ENCODE measurements around the gene PODXL. TPM values are rescaled to one million over a fixed set of nuclear protein-coding genes. Genes with fewer than 3 reads are reported as not detected.

The PODXL gene
- total RNA-seq, 1 donor from 2014 or later = 1.1 TPM

DNA sequence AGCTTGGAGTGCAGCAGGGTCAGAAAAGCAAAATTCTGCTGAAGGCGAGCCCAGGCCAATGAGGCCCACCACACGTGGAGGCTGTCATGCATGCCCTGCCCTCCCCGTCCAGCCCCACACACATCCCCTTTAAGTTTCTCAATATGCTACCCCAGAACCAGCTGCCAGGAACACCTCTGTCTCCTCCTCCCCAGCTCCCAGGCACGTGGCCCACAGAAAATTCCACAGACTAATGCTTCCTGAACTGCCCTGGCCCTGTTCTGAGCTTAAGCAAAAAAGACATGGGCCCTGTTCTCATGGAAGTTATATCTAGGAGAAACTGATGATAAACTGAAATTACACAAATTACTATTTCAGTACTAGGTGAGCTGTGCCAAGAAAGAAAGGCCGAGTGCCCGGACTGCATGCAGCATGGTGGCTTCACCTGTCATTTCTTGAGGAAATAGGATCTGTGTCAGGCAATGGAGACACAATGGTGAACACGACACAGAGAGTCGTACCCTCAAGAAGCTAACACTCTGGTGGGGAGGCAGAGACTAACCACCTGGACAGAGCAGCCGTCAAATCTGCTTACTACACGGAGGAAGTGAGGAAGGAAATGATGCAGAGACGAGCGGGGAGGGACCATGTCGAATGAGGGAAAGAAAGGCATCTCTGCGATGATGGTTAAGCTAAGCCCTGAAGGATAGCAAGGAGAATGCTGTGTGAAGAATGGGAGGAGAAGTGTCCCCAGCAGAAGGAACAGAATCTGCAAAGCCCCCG, 44.5 kb downstream of the PODXL start:
- intact Hi-C loops (cut with micrococcal nuclease) = loop anchor here (5.0 kb wide), 1 partner anchor 550 kb away; no protein-coding TSS in a partner anchor

DNA sequence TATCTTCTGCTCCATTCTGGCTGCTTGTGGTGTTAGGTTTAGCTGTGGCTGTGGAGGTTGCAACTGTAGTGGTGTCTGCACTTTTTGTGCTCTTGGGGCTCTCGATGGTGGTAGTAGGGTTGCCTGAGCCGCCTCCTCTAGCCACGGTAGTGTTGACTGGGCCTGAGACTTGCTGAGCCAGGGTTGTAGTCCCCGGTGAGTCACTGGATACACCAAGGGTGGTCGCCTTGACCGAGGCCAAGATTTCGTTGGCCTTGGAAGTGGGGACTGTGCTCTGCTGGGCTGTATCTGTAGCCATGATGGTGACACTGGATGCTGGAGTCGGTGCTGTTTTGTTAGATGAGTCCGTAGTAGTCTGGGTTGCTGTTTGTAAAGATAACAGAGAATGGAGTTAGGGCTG, 45.4 kb downstream of the PODXL start:
- intact Hi-C loops (cut with micrococcal nuclease) = loop anchor here (5.0 kb wide), 1 partner anchor 549 kb away; no protein-coding TSS in a partner anchor

DNA sequence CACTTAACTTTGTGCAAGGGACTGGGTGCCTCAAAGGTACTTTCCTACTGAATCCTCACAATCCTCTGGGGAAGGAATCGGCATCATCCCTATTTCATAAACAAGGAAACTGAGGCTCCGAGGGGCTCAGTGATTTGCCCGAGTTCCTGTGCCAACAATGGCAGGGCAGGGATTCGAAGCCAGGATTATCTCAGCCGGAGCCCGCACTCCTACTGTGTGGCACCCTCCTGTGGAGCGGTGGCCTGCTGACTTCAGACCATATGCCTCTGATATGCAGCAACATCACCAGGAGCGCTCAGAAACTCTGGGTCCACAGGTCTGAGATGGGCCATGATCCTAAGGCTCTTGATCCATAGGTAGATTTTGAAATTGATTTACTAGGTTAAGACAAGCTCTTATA, 46.6 kb downstream of the PODXL start:
- intact Hi-C loops (cut with micrococcal nuclease) = loop anchor here (5.0 kb wide), 3 partner anchors 547 to 842 kb away; partner anchors contain the start of gene COPG2

DNA sequence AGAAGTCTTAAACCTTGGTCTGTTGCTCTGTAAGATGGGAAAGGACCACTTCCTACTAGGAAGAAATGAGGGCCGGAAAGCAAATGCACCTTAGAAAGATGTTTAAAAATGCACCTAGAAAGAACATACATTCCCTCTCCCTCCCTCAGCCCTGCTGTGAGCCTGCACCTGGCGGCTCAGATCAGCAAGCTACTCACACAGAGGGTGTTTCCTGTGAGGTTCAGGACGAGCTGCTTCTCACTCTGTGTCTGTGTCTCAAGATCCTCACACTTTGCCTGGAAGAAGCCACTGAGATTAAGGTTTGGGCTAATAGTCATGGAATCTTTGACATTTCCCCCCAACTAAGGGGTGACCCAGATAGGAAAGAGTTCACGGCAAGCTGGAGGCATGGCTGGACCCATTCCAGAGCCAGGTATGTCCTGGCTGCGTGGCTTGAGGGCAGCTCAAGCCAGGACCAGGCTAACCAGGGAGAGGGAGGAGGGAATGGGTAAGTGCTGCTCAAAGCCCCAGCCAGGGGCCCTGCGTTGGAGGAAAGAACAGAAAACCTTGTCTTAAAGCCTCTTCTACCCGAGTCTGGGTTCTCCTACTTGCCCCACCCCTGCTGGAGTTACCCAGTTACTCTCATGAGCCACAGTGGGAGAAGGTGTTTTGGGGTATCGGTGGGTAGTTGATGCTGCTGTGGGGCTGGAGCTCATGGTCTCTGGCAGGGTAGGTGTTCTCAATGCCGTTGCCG, 47.5 kb downstream of the PODXL start:
- intact Hi-C loops (cut with micrococcal nuclease) = loop anchor here (1.0 to 5.0 kb wide), 3 partner anchors 145 to 842 kb away; partner anchors contain the start of gene COPG2

DNA sequence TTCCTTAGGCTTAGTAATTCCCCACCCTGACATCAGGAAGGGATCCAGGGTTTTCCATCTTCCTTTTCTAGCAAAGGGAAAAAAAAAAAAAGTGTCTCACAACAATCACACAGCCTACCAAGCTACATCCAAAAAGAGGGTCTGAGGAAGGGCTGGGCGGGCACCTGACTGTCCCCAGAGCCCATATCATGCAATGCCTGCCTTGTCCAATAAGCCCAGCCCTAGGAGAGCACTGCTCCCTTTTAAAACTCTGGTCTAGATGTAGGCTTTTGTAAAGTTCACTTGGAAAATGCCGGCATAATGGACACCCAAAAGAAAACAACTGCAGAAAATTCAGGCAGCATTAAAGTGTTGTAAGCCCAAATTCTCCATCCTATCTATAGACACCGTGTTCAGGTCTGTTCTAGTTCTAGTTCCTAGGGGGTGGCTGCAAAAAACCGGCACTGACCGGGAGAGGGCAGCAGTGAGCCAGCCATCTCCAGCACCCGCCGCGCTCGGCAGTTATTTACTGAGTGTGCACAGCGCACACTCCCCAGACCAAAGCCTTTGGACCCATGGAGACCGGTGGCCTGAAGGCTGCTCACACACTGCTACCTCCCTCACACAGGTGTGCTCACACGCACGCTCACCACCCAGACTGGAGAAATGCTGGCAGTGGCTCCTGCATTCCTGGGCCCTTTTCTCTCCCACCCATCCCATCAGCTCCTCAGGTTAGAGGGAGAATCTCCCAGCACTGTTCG, 48.7 kb downstream of the PODXL start:
- intact Hi-C loops (cut with micrococcal nuclease) = loop anchor here (1.0 to 5.0 kb wide), 3 partner anchors 147 to 840 kb away; partner anchors contain the start of gene COPG2

DNA sequence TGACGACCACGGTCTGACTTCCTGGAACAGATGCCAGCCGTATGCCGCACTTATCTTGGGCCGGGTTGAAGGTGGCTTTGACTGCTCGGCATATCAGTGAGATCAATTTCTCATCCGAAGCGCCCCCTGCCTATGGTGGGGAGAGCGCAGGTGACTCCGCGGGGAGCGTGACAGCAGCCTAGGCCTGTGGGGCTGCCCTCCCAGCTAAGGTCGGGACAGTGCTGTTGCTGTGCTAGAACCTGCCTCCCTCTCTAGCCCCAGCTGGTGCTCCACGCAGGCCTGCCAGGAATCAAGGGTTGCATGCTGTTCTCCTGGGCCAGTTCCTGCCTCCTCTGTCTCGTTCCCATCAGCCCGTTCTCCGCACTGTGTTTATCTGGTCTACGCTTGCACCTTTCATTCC, 49.8 kb downstream of the PODXL start:
- intact Hi-C loops (cut with micrococcal nuclease) = loop anchor here (5.0 kb wide), 2 partner anchors 594 to 839 kb away; partner anchors contain the start of gene COPG2

DNA sequence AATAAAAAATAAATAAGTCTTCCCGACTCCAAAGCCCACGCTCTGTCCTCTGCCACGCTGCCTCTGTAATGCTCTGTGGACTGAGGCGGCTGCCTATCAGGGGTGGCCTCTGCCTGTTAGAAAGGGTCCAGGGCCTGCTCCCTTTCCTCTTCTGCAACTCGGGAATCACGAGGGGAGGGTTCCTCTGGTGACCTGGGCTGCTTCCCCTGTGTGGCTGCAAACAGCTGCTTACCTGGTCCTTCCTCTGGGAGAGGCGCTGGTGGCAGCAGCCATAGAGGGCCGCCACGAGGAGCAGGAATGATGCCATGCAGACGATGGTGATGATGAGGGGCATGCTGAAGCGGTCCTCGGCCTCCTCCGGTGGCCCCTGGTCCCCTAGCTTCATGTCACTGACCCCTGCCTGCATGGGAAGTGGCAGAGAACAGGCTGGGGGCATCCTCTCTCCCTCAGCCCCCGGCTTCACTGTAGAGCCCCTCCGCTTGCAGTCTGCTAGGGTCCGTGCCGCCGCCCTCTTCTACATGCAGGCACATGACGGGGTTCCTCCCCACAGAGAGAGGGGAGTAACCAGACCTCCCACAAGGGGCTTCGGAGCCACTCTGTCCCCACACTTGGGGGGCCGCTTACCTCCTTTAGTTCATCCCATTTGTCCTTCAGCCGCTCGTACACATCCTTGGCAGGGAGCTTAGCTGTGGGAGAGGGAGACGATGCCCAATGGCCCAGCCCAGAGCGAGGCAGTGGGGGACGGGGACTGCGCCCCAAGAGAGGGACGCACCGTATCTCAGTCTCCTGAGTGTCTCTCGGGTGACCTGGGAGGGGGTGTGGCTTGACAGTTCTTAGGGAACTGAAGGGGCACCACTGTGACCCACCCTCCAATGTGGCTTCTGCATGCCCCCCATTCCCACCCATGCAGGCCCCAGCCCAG, 50.5 kb downstream of the PODXL start:
- intact Hi-C loops (cut with micrococcal nuclease) = loop anchor here (5.0 kb wide), 2 partner anchors 594 to 839 kb away; partner anchors contain the start of gene COPG2

DNA sequence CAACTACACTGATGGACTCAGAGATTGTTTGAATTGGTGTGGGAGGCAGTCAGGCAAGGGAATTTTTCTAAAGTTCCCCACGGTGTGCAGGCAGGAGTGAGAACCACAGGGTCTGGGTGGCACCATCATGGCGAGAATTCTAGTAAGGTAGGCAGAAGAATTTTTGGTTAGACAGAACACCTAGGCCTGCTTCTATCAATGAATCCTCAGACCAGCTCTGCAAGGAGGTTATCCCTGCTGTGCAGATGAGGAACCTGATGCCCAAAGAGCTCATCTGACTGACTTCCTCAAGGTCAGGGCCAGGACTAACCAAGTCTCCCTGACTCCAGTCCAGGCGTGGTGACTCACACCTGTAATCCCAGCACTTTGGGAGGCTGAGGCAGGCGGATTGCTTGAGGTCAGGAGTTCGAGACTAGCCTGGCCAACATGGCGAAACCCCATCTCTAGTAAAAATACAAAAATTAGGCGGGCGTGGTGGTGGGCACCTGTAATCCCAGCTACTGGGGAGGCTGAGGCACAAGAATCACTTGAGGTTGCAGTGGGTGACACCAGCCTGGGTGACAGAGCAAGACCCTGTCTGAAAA, 51.3 kb downstream of the PODXL start:
- intact Hi-C loops (cut with micrococcal nuclease) = loop anchor here (5.0 kb wide), 2 partner anchors 593 to 838 kb away; partner anchors contain the start of gene COPG2

DNA sequence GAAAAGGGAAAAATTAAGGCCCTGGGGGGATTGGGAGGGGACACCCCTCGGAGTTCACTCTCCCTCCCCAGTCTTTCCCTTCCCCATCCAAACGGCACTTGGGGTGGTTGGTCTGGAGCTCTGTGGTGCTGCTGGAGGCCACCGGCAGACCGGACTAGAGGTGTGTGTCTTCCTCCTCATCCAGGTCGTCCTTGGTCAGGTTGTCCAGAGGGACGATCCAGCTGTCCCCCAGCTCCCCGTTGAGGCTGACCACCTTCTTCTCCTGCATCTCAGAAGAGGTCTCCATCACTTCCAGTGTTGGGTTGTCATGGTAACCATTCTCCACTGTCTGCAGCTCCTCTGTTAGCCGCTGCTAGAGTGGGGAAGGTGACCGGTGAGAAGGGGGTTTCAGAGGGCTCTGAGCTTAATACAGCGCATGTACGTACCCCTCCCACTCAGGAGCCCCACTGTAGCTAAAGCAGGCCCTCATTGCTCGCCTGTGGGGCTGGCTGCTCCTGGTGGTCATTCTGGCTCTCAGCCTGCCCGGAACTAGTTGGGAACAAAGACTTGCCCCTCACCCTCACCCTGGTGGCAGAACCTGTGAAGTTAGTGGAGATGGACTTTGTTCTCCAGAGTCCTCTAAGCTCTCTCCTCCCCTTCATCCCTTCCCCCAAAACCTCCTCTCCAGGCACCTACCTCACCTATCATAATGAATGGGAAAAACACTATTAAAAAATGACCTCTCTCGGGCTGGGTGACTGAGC, 52.1 kb downstream of the PODXL start:
- intact Hi-C loops (cut with micrococcal nuclease) = loop anchor here (5.0 kb wide), 4 partner anchors 177 to 397 kb away; partner anchors contain the start of gene MKLN1

DNA sequence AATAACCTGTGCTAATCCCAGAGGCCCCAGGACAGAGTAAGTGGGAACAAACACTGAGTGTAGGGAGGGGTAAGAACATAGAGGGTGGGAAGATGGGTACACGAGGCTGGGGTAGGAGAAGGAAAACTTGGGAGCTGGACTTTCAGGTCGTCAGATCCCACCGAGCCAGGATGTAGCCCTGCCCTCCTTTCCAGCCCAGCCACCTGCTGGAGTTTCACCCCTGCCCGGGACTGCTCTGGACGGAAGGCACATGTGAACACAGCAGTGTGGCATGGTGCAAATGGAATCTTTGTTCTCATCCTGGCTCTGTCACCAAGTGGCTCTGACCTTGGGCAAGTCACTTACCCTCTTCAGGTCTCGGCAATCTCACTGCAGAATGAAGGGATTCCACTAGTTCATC, 52.8 kb downstream of the PODXL start:
- intact Hi-C loops (cut with micrococcal nuclease) = loop anchor here (5.0 kb wide), 4 partner anchors 176 to 396 kb away; partner anchors contain the start of gene MKLN1

DNA sequence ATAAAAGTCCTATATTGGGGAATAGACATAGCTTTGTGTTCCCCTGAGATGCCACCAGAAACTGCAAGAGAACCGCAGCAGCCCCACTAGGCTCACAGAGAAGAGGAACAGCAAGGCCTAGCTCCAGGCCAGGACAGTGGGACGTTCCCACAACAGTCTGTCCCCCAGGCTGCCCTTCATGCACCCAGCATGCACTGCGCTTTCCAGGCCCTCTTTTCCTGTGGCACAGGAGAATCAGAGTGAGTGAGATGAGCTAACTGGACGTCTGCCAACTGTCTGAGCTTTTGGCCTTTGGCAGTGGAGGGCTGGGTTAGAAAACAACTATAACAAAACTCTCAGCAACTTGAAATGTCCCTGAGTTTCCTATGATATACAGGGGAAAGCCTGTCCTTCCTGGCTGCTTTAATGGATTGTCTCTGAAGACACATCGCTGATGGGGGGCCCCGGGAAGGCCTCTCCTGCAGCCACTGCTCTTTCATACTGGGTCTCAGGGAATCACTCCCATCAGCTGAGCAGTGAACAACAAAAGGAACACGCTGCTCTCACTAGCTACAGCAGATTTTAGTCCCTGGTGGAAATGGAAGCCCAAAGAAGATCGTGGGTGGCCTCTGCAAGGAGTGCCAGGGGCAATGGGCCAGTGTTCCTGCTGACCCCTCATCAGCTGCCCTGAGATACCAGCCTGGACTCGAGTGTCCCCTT, 53.5 kb downstream of the PODXL start:
- intact Hi-C loops (cut with micrococcal nuclease) = loop anchor here (5.0 kb wide), 4 partner anchors 176 to 396 kb away; partner anchors contain the start of gene MKLN1

DNA sequence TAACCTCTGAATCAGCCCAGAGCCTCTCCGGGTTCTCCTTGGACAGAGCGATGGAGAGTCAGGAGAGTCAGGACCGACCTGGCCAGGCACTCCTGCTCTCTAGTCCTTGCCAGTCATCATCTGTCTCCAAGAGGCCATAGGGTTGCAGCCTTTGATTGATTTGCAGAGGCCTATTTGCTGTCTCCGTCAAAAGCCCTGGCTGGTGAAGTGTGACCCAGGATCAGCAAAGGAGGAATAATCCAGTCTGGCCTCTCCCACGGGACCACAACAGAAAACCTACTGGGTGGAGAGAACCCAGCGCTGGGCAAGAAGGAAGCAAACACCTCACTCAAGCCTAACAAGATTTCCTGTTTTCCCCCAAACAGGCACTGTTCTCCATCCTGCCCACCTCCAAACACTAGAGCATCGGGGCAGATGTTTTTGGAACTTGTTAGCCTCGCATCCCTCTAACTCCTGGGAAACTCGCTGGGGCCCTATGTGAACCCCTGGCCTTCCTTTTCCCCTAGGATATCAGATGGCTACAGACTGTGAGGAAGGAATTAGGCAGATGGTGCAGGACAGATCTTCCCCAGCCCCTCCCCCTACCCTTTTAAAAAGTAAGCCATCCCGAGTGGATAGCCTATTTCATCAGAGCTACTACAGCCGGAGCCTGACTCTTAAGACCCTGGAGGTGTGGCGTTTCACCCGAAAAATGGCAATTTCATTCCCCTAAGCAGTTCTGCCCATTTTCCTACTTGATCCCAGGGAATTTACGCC, 54.3 kb downstream of the PODXL start:
- intact Hi-C loops (cut with micrococcal nuclease) = loop anchor here (5.0 kb wide), 4 partner anchors 175 to 395 kb away; partner anchors contain the start of gene MKLN1

DNA sequence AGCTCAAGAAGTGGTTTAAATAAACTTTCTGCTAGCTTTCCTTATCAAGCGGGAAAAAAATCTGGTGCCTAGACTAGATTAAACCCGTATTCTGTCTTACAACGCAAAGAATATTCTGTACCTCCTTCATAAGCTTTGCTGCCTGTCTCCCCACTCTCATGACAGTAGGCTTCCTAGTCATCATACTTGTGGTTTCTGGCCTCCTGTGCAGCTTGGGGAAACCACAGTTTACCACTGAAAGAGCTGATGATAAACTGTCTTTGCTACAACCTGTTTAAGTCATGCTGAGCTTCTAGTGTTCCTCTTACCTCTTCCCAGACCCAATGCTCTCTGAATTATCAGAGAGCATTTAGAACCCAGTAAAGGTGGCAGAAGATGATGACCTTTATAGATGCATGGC, 55.0 kb downstream of the PODXL start:
- intact Hi-C loops (cut with micrococcal nuclease) = loop anchor here (5.0 kb wide), 4 partner anchors 174 to 394 kb away; partner anchors contain the start of gene MKLN1

DNA sequence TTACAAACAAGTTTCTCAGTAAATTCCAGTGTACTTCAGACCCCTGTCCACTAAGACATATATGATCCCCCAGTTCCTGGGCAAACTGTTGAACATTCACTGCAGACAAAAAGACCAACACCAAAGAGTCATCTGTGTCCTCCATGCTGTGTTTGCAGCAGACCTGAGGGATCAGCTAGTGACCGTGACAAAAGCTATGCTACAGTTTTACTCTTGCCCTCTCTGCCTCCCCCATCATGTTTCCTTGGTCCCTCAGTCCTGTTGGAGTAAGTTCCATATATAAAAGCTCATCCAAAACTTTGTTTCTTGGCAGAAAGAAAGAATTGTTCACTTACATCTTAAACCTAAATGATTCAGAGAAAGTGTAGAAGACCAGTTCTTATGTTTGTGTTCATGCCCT, 56.1 kb downstream of the PODXL start:
- intact Hi-C loops (cut with micrococcal nuclease) = loop anchor here (5.0 kb wide), 4 partner anchors 173 to 393 kb away; partner anchors contain the start of gene MKLN1

DNA sequence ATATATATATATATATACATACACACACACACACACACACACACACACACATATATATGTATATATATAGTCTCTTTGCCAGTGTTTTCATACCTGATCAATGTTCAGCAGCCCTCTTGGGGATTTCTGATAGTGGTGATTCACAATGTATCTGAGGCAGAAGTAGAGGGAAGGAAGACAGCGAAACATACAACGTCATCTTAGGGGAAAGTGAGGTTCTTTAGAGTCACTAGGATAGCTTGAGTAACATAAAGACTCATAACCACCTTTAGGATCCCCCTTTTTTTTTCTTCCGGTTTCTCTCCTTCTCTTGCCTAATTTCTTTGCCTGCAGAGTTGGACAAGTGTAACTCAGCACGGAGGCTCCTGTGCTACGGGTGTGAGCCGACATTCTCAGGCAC, 56.6 kb downstream of the PODXL start:
- intact Hi-C loops (cut with micrococcal nuclease) = loop anchor here (5.0 kb wide), 4 partner anchors 172 to 392 kb away; partner anchors contain the start of gene MKLN1

DNA sequence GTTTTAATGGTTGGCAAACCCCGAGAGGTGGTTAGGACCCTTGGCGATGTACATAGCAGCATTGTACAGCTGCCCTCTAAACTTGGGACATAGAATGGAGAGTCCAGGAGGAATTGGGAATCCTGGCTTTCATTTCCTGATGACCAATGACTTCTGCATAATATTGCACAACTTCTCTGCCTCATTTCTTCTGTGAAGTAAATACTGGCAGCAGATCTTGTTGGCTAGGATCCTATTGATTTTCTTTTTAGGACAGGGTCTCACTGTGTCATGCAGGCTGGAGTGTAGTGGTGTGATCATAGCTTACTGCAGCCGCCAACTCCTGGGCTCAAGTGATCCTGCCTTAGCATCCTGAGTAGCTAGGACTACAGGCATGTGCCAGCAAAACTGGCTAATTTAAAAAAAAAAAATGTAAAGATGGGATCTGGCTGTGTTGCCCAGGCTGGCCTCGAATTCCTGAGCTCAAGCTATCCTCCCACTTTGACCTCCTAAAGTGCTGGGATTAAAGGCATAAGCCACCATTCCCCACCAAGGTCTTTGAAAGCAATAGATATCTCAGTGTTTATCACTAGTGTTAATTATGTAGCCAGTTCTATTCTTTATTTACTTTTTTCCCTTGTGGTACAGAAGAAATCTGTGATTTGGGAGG, 58.1 kb downstream of the PODXL start:
- intact Hi-C loops (cut with micrococcal nuclease) = no loop called here

DNA sequence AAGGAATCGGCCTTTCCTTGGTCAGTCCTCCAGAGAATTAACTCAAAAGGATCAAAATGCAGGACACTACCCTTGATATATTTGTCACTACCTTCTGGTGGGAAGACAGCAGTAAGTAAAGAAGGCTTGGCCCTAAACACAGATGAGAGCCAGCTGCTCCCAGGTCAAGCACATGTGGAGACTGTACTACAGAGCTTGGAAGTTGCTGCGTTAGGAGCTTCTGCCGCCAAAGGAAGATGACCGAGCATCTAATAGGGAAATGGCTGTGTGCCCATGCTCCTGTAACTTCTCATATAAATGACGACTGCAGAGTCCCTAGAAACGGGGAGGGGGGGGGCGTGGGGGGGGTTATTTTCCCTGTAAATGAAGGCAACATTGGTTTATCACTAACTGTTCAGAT, 59.0 kb downstream of the PODXL start:
- intact Hi-C loops (cut with micrococcal nuclease) = no loop called here
